AG04450 (cell line): Measurements from ENCODE around the gene SINHCAF. TPM values are rescaled to one million over a fixed set of nuclear protein-coding genes. Genes with fewer than 3 reads are reported as not detected.
"Not testable (repeated sequence)": the region's sequence is repeated elsewhere in the genome, so short reads cannot be mapped to it uniquely, and the experiment has no call there.

ENCODE experiments used
- CTCF ChIA-PET: fragments of 300-600, 350-600 bp; formaldehyde crosslinking; extraction: SDS; loops from one replicate; lab custom pipeline; 2022; ENCODE audit warnings: antibody characterized with exemption, inconsistent platforms; lab: Charles Lee
- POLR2A ChIA-PET: fragments of 350-600 bp; formaldehyde crosslinking; extraction: SDS; loops from one replicate; lab custom pipeline; 2021; ENCODE audit warnings: antibody characterized with exemption, inconsistent platforms; lab: Yijun Ruan, JAX
- DNase-seq: peaks from one replicate; pipeline ENCODE4 v3.0.0-alpha.2; 2011; ENCODE audit warnings: low read depth, low spot score
- H3K27ac ChIP-seq: one replicate; pipeline ENCODE4 v1.5.1; 2012; ENCODE audit warnings: low read depth, low read length, control low read depth
- H3K27me3 ChIP-seq: one replicate; pipeline ENCODE4 v1.6.0; 2012; ENCODE audit warnings: low read length; ENCODE audit not compliant: control insufficient read depth, insufficient read depth
- H3K4me3 ChIP-seq: 2 replicates; pipeline ENCODE4 v1.5.1; 2011; ENCODE audit warnings: mild to moderate bottlenecking, low read depth, low read length, control low read depth
- H3K9me3 ChIP-seq: 2 replicates; pipeline ENCODE4 v1.5.1; 2012; ENCODE audit warnings: low read length; ENCODE audit not compliant: control insufficient read depth, insufficient read depth
- CTCF ChIP-seq: IDR thresholded peaks from 2 replicates; pipeline ENCODE4 v1.5.1; 2011; ENCODE audit warnings: low read depth, low read length, control low read depth, inconsistent platforms
- polyA minus RNA-seq: library from RNA; depleted of rRNA, polyadenylated mRNA; stranded (reverse); fragments of >200 nt; gene quantifications from 2 replicates; pipeline ENCODE4 v1.2.3, GENCODE V29; 2011; rRNA and poly(A)+ RNA removed
- polyA plus RNA-seq: library from polyadenylated mRNA; depleted of rRNA; stranded (reverse); fragments of >200 nt; gene quantifications from 2 replicates; pipeline ENCODE4 v1.2.3, GENCODE V29; 2011; rRNA removed

Gene SINHCAF, protein sequence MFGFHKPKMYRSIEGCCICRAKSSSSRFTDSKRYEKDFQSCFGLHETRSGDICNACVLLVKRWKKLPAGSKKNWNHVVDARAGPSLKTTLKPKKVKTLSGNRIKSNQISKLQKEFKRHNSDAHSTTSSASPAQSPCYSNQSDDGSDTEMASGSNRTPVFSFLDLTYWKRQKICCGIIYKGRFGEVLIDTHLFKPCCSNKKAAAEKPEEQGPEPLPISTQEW
- polyA plus RNA-seq (22.8 and 31.6 TPM in 2 replicates), polyA minus RNA-seq (8.9 and 20.7 TPM in 2 replicates)

GRCh38 chr12:31325877-31326631 lies at the start of gene SINHCAF:
TSS of gene SINHCAF (minus strand) at chr12:31326150. CDS start at chr12:31298204, 27,946 bp downstream.
- H3K27ac ChIP-seq: peak within 1 kb of the TSS; percentile 81
- POLR2A ChIA-PET: interaction anchor here (0.6 to 1.0 kb wide), 4 partner anchors 10 to 192 kb away, joined by 3 to 12 read pairs (median 4); no protein-coding TSS in a partner anchor

DNA sequence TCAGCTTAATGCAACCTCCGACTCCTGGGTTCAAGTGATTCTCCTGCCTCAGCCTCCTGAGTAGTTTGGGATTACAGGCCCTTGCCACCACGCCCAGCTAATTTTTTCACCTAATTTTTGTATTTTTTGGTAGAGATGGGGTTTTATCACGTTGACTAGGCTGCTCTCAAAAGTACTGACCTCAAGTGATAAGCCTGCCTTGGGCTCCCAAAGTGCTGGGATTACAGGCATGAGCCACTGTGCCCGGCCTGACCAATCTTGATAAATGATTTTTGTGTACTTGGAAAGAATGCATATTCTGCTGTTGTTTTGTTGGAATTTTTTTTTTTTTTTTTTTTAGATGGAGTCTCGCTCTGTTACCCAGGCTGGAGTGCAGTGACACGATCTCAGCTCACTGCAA lies 49.5 kb upstream of the SINHCAF start:
- H3K4me3 ChIP-seq, CTCF ChIA-PET, H3K27me3 ChIP-seq, POLR2A ChIA-PET, H3K9me3 ChIP-seq, H3K27ac ChIP-seq, DNase-seq: not testable (repeated sequence)

More at GRCh38 chr12:31325877-31326631, at the start of gene SINHCAF:
- peak; percentile 95 for DNase-seq
- Histone ChIP-seq H3K4me3 (peak within 1 kb of the TSS; percentile 94), H3K27me3 (no peaks in the 10 kb centered on the region), H3K9me3 (peaks cover 3% of the 10 kb centered on the region; the same call in 1 of the 2 replicates)
- TF ChIP-seq CTCF: no peak
- CTCF ChIA-PET: interaction anchor here (0.6 to 1.0 kb wide), 5 partner anchors 54 to 1429 kb away, joined by 3 to 6 read pairs (median 4); no protein-coding TSS in a partner anchor

- H3K4me3 ChIP-seq: no peak overlapping the region
- DNase-seq: no peak
- POLR2A ChIA-PET: no interaction called here
- H3K27ac ChIP-seq: no peak overlapping the region
- H3K9me3 ChIP-seq: no peaks in the 10 kb centered on the region
- TF ChIP-seq CTCF: no peak
- no peaks in the 10 kb centered on the region for H3K27me3 ChIP-seq
- CTCF ChIA-PET: interaction anchor here (1.5 kb wide), 1 partner anchor 32 kb away, joined by 7 read pairs; no protein-coding TSS in a partner anchor
These were observed 45.3 kb upstream of the SINHCAF start for GRCh38 chr12:31371256-31371620.

DNA sequence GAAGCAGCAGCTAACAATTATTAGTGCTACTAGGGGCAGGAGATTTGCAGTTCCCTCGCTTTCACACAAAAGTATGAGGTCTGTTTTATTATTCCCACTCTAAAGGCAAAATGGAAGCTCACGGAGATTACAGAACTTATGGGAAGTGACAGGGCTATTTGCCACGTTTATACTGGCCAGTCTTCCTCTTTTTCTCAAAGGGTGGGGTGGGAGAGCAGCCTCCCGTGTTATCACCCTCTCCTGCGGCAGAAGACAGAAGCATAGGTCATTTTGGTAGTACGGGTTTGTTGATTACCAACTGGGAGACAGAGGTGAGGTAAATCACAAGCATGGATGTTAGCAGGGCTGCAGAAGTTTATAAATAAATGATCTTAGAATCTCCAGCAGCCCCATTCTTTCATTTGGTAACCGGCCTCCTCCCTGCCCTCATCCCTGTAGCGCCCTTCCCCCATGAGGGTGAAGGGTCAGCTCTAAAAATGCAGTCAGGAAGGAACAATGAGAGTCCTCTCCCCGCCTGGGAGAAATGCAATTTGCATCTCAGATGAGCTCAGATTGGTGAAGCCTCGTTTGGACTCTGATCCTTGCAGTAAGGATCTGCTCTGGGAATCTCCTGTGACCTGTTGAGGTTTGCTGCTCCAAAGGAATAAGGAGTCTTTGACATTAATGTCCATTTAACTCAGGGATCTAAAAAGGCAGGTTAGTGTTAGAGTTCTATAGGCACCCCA lies 44.7 kb upstream of the SINHCAF start:
- DNase-seq: no peak
- peak overlapping the region; percentile 47 for H3K27ac ChIP-seq
- H3K27me3 ChIP-seq: no peaks in the 10 kb centered on the region
- ChIA-PET POLR2A (interaction anchor here (0.6 kb wide), 1 partner anchor 8 kb away, joined by 4 read pairs; no protein-coding TSS in a partner anchor), CTCF (interaction anchor here (0.9 to 1.5 kb wide), 2 partner anchors 32 to 99 kb away, joined by 3 to 7 read pairs; no protein-coding TSS in a partner anchor)
- H3K9me3 ChIP-seq: no peaks in the 10 kb centered on the region
- TF ChIP-seq CTCF: no peak
- no peak overlapping the region for H3K4me3 ChIP-seq
